AML-193 (cell line): ENCODE measurements around the gene GNAT3.

Experiments used
- DNase-seq, 2 experiments: peaks; one replicate each; lab custom pipeline; 2025; lab: John Stamatoyannopoulos, UW

GNAT3 gene

GRCh38 chr7:80417211-80417793 is 94.6 kb downstream of the GNAT3 start:
- DNase-seq, result no peak

GRCh38 chr7:80415522-80415921 is 96.3 kb downstream of the GNAT3 start:
- no peak for DNase-seq

DNA sequence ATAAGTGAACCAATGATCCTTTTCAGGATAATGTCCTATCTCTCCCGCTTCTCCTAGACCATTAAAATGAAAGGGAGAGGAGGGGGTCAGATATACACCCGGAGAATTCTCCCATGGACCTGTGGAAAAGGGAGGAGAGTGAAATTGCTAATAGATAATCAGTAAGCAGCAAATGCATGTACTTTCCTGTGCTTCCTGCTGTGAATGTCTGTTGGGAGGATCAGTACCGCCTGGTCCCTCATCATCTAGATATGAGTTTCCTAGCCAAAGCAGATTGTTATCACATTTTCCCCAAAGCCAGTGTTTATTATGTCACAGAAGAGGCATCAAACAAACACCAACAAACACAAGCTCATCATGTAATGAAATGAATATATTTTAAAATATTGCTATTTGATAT is 96.8 kb downstream of the GNAT3 start:
- no peak for DNase-seq

GRCh38 chr7:80414331-80414730 is 97.5 kb downstream of the GNAT3 start:
- DNase-seq, result no peak

- no peak for DNase-seq
These were observed 98.4 kb downstream of the GNAT3 start for GRCh38 chr7:80413383-80413945.

DNA sequence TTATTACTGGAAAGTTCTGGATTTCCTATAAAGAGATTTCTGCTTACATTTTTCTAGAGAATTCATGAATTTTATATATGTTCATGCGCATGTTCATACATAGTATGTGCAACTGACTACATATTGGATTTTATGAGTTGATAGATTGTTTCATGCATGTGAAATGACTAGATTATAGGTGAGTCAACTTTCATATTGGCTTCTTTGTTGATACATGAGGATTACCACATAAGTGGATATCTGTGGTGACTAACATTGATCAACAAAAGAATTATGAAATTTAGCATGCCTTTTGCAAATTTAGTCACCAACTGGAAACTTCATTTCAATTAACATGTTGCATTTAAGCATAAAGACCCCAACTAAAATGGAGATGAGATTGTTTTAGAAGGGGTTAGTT is 99.0 kb downstream of the GNAT3 start:
- DNase-seq, result no peak

- no peak for DNase-seq
These were observed 100.2 kb downstream of the GNAT3 start for GRCh38 chr7:80411621-80412020.

DNA sequence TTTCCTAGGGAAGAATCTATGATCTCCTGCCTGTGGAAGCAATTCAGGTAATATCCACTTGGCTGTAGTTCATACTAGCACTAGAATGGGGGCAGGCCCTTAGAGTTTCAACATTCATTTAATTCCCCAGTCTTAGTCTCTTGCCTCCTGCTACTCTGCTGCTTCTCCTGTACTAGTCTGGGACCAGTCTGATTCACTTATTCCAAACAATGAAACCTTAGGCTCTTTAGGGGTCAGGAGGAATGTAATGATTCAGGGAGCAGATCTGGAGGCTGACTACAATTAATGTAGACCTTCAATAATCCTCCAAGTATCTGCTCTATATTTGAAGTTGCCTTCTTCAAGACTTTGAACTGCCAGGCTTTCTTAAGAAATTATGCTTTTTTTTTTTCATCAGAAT is 101.8 kb downstream of the GNAT3 start:
- DNase-seq, result no peak
